ENCODE measurements around the gene FBXO11. TPM values are rescaled to one million over a fixed set of nuclear protein-coding genes. Genes with fewer than 3 reads are reported as not detected.

Gene FBXO11
- total and polyA plus RNA-seq, 2 of the 4 experiments (the other 2 are of a cell fraction) = 27.1 to 29.6 TPM

- TF ChIP-seq CHD1 (IDR thresholded peaks at IDR 0.05; ENCODE audit: low read depth, low read length) (no peak), MAFK (IDR thresholded peaks at IDR 0.05; ENCODE audit: low read depth, low read length) (no peak), POLR2A (IDR thresholded peaks at IDR 0.05; ENCODE audit: low read depth, low read length) (peak; percentile 80), NFE2L2 (IDR thresholded peaks at IDR 0.05; ENCODE audit: low read depth, low read length) (no peak)
These were observed 123.4 kb downstream of the FBXO11 start, which contains the start of gene MSH6 (continued) for GRCh38 chr2:47782671-47783485.

GRCh38 chr2:47782381-47782670, 124.0 kb downstream of the FBXO11 start:
- Histone ChIP-seq H4K8ac (ENCODE audit: low read depth in 2 of 2, low read length in 2 of 2) (peak overlapping the region; percentile 28 to 84), H4K20me1 (ENCODE audit: insufficient read depth, low read length) (peaks cover 38% of the 10 kb centered on the region), H2AFZ (replicated peaks; ENCODE audit: low read length, poor library complexity) (peak overlapping the region; percentile 97), H3K4me3 (ENCODE audit: insufficient read depth, low read depth, low read length) (peak overlapping the region; percentile 94), H3K4me1 (ENCODE audit: control insufficient read depth, insufficient read depth, low read length) (peaks cover 4% of the 10 kb centered on the region), H3K27ac (ENCODE audit: insufficient read depth, low read length) (peak overlapping the region; percentile 88), H2AK5ac (ENCODE audit: low read depth, low read length) (no peak overlapping the region), H3K56ac (ENCODE audit: extremely low read depth, insufficient read depth, low read length) (peak overlapping the region; percentile 71), H3K79me1 (ENCODE audit: low read depth in 1 of 2, low read length in 2 of 2) (peaks cover 3 to 30% of the 10 kb centered on the region in 2 experiments), H4K91ac (ENCODE audit: insufficient read depth, low read depth, low read length) (peak overlapping the region; percentile 77), H3K27me3 (ENCODE audit: control insufficient read depth, insufficient read depth, low read length) (no peaks in the 10 kb centered on the region), H4K5ac (ENCODE audit: low read depth, low read length) (peak overlapping the region; percentile 74), H3K4me2 (ENCODE audit: low read depth, low read length) (peak overlapping the region; percentile 95), H3K9ac (ENCODE audit: low read depth, low read length) (peak overlapping the region; percentile 90), H3K9me3 (ENCODE audit: control insufficient read depth, insufficient read depth, low read length) (no peaks in the 10 kb centered on the region), H3K18ac (ENCODE audit: low read depth, low read length) (peak overlapping the region; percentile 80), H2AK9ac (replicated peaks; ENCODE audit: low read depth, low read length, poor library complexity) (peak overlapping the region; percentile 81), H2BK15ac (ENCODE audit: low read depth, low read length) (peak overlapping the region; percentile 9; the same call in 1 of the 3 replicates), H2BK5ac (ENCODE audit: low read depth, low read length, poor library complexity, severe bottlenecking) (peak overlapping the region; percentile 78), H3K23ac (ENCODE audit: low read depth, low read length) (peak overlapping the region; percentile 99), H3K36me3 (ENCODE audit: control insufficient read depth, insufficient read depth, low read length) (no peaks in the 10 kb centered on the region), H2BK120ac (ENCODE audit: low read depth, low read length) (peak overlapping the region; percentile 76), H3K4ac (ENCODE audit: low read depth, low read length) (peak overlapping the region; percentile 80), H3K14ac (replicated peaks; ENCODE audit: low read depth, low read length) (peak overlapping the region; percentile 99), H2BK20ac (ENCODE audit: low read depth, low read length) (0 out of 2 replicates have a peak overlapping the region, but pooled peaks have one; percentile 55), H3K9me1 (ENCODE audit: insufficient read depth, low read length) (peaks cover 8% of the 10 kb centered on the region; the same call in 1 of the 2 replicates)
- 7% methylated on average over 2 of the region's 7 CpGs; no CpG with 5 or more reads in 1 of the 2 experiments for WGBS, 2 experiments (ENCODE audit: extremely low coverage in 2 of 2, insufficient read length in 1 of 2)
- intact Hi-C loops (cut with micrococcal nuclease) (loop anchor here (5.0 kb wide), 1 partner anchor 325 kb away; no protein-coding TSS in a partner anchor), dilution Hi-C loops (cut with HindIII; ENCODE audit: low sequenced_read_pairs, unreplicated experiment) (no loop called here), in situ Hi-C loops (cut with MboI; ENCODE audit: low sequenced_read_pairs) (no loop called here)
- CTCF ChIA-PET = interaction anchor here (1.4 kb wide), 1 partner anchor 15 kb away, joined by 4 read pairs; no protein-coding TSS in a partner anchor
- no peak; the same call in 1 of the 2 replicates for ATAC-seq (ENCODE audit: low read depth)
- DNase-seq = no peak
- POLR2A ChIA-PET (ENCODE audit: unreplicated experiment) = no interaction called here
- no TSS peak for BruUV-seq (replicated peaks)
- TF ChIP-seq CHD1 (IDR thresholded peaks at IDR 0.05; ENCODE audit: low read depth, low read length) (no peak), FOS (IDR thresholded peaks at IDR 0.05; ENCODE audit: low read depth, low read length) (no peak), CTCF (conservative IDR thresholded peaks at IDR 0.05; ENCODE audit: low read depth, low read length) (no peak), MAZ (IDR thresholded peaks at IDR 0.05; ENCODE audit: borderline replicate concordance, low read depth, low read length) (no peak), CEBPB (IDR thresholded peaks at IDR 0.05; ENCODE audit: low read depth, low read length) (no peak), BHLHE40 (IDR thresholded peaks at IDR 0.05; ENCODE audit: low read depth, low read length) (no peak), NFE2L2 (IDR thresholded peaks at IDR 0.05; ENCODE audit: low read depth, low read length) (no peak), RFX5 (IDR thresholded peaks at IDR 0.05; ENCODE audit: low read depth, low read length) (no peak), SMC3 (IDR thresholded peaks at IDR 0.05; ENCODE audit: low read depth, low read length) (no peak), ELK1 (IDR thresholded peaks at IDR 0.05; ENCODE audit: borderline replicate concordance, low read depth, low read length) (no peak), POLR2A (IDR thresholded peaks at IDR 0.05; ENCODE audit: low read depth, low read length) (no peak), RAD21 (IDR thresholded peaks at IDR 0.05; ENCODE audit: low read length) (no peak)
